Measurements from ENCODE around the gene PAN2. TPM values are rescaled to one million over a fixed set of nuclear protein-coding genes. Genes with fewer than 3 reads are reported as not detected.
A peak's percentile ranks its signal among the peaks of the same experiment; 100 is the strongest.

PAN2 gene
- total RNA-seq, 4 donors from 2014 or later, result 10.2 to 35.9 (median 14.9) TPM

DNA sequence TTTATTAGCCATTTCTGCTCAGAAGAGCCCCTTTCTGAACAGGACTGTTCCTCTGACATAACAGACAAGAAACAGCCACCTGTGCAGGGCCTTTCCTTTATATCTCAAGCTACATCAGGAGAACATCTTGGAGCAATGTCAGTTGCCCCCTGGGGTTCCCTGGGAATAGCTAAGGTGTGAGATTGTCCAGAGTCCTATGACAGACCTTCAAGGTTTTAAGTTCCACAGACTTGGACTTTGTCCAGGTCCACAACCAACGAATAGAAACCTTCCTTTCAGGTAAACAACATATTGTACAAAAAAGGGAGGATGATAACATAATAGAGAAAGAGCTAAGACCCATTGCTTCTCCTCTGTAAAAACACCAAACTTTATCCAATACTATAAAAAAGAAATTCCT, 7.8 kb upstream of the PAN2 start:
- TF ChIP-seq POLR2A (IDR thresholded peaks at IDR 0.05) (no peak), CTCF (IDR thresholded peaks at IDR 0.05) (no peak)
- intact Hi-C loops (cut with DNase I), result no loop called here
- Histone ChIP-seq H3K27ac (no peak overlapping the region), H3K4me3 (no peak overlapping the region), H3K9me3 (no peaks in the 10 kb centered on the region), H3K27me3 (no peaks in the 10 kb centered on the region), H3K36me3 (peaks cover 14 to 54% (median 23%) of the 10 kb centered on the region in 3 donors), H3K4me1 (peaks cover 0 to 13% (median 9%) of the 10 kb centered on the region in 3 donors)
- WGBS, 2 donors, result 36 to 63% methylated on average over 1 of the region's 1 CpG
- DNase-seq, result no peak

GRCh38 chr12:56339158-56339422, 5.3 kb upstream of the PAN2 start:
- Histone ChIP-seq H3K36me3 (peaks cover 14 to 29% (median 15%) of the 10 kb centered on the region in 3 donors), H3K9me3 (no peaks in the 10 kb centered on the region), H3K4me1 (peaks cover 0 to 22% (median 9%) of the 10 kb centered on the region in 3 donors), H3K27me3 (no peaks in the 10 kb centered on the region), H3K4me3 (no peak overlapping the region), H3K27ac (peak overlapping the region in 2 of 4 donors; percentile 49 to 57)
- no peak for DNase-seq
- WGBS, 2 donors, result 86% methylated on average over 1 of the region's 1 CpG; no CpG with 5 or more reads in 1 of the 2 donors
- intact Hi-C loops (cut with DNase I), result no loop called here
- no peak for TF ChIP-seq CTCF (IDR thresholded peaks at IDR 0.05)
- TF ChIP-seq POLR2A (IDR thresholded peaks at IDR 0.05), result no peak

DNA sequence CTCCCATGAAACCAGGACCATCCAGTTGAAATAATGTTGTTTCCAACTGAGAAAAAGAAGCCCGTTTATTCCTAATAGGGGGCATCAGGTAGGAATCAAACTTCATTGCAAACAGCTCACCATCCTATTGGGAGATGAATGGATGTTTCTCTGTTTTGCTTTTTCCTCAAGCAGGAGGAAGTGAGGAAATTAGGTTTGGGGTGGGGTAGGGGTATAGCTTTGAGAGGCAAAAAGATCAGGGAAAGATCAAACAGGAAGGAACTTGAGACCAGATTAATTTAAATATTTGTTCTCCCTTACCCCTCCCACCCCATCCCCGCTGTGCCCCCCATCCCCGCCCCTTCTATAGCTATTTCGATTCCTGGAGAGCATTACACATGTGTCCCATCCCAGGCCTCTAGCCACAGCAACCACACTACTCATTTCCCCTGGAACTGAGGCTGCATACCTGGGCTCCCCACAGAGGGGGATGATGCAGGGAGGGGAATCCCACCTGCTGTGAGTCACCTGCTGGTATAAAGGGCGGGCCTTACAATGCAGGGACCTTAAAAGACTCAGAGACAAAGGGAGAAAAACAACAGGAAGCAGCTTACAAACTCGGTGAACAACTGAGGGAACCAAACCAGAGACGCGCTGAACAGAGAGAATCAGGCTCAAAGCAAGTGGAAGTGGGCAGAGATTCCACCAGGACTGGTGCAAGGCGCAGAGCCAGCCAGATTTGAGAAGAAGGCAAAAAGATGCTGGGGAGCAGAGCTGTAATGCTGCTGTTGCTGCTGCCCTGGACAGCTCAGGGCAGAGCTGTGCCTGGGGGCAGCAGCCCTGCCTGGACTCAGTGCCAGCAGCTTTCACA, 4.7 kb upstream of the PAN2 start, which contains the start of gene IL23A:
Gene IL23A (plus strand): TSS at position 577 of the 850 bp plus-strand sequence. CDS start 161 bp downstream, at position 738.
- Histone ChIP-seq H3K27ac (peak within 1 kb of the TSS in 2 of 4 donors; percentile 49 to 57), H3K27me3 (no peaks in the 10 kb centered on the region), H3K36me3 (peaks cover 9 to 23% (median 11%) of the 10 kb centered on the region in 3 donors), H3K4me1 (peaks cover 0 to 22% (median 9%) of the 10 kb centered on the region in 3 donors), H3K4me3 (no peak within 1 kb of the TSS), H3K9me3 (no peaks in the 10 kb centered on the region)
- DNase-seq, result no peak
- WGBS, 2 donors, result 18 to 25% methylated on average over 8 to 9 of the region's 9 CpGs
- no peak for TF ChIP-seq POLR2A (IDR thresholded peaks at IDR 0.05)
- no peak for TF ChIP-seq CTCF (IDR thresholded peaks at IDR 0.05)
- intact Hi-C loops (cut with DNase I), result no loop called here

- Histone ChIP-seq H3K4me1 (peaks cover 6 to 28% (median 15%) of the 10 kb centered on the region in 3 donors), H3K9me3 (no peaks in the 10 kb centered on the region), H3K27me3 (no peaks in the 10 kb centered on the region), H3K27ac (no peak overlapping the region), H3K36me3 (peaks cover 2 to 16% (median 4%) of the 10 kb centered on the region in 3 donors), H3K4me3 (no peak overlapping the region)
- 71 to 73% methylated on average over 5 to 6 of the region's 8 CpGs for WGBS, 2 donors
- intact Hi-C loops (cut with DNase I), result no loop called here
- no peak for TF ChIP-seq POLR2A (IDR thresholded peaks at IDR 0.05)
- no peak for TF ChIP-seq CTCF (IDR thresholded peaks at IDR 0.05)
- no peak for DNase-seq
Measured at GRCh38 chr12:56337753-56338251, 4.0 kb upstream of the PAN2 start.
